Mesenteric fat pad (tissue), 1 donor: ENCODE data around the gene SH2D3C. TPM values are rescaled to one million over a fixed set of nuclear protein-coding genes. Genes with fewer than 3 reads are reported as not detected.

Source experiments
- DNase-seq: peaks from one replicate; pipeline ENCODE4 v3.0.0-alpha.2; 2020; ENCODE audit warnings: low spot score
- microRNA-seq: library from miRNA; unstranded; fragments of <30 nt; microRNA quantifications from one replicate; pipeline ENCODE4 v1.2.0, GENCODE V29; 2020; ENCODE audit warnings: borderline number of aligned reads
- total RNA-seq: library from RNA; stranded (reverse); fragmentation: NEBNext Ultra II Directional; extraction: Animal tissue kit (Norgen Biotek cat#: 25700); gene quantifications from one replicate; pipeline ENCODE4 v1.2.1, GENCODE V29; 2021
- donor health status: DM: yes; HTN: yes; CAD: no.

Gene SH2D3C
- total RNA-seq, 1 donor from 2014 or later: 28.1 TPM

- no peak for DNase-seq
These were observed 77.7 kb downstream of the SH2D3C start for GRCh38 chr9:127700594-127701255.

- no peak for DNase-seq
These were observed 78.3 kb downstream of the SH2D3C start for GRCh38 chr9:127700140-127700539.

- DNase-seq: peak; percentile 96
These were observed 79.3 kb downstream of the SH2D3C start for GRCh38 chr9:127698985-127699670.

GRCh38 chr9:127698386-127698785 lies 80.1 kb downstream of the SH2D3C start:
- no peak for DNase-seq

- no peak for DNase-seq
These were observed 80.9 kb downstream of the SH2D3C start for GRCh38 chr9:127697575-127697974.

- no peak for DNase-seq
These were observed 83.4 kb downstream of the SH2D3C start for GRCh38 chr9:127694890-127695720.

GRCh38 chr9:127693697-127694096 lies 84.8 kb downstream of the SH2D3C start:
- DNase-seq: no peak

- no peak for DNase-seq
These were observed 85.3 kb downstream of the SH2D3C start for GRCh38 chr9:127693143-127693542.

GRCh38 chr9:127692071-127692470 lies 86.4 kb downstream of the SH2D3C start:
- no peak for DNase-seq

GRCh38 chr9:127690735-127691134 lies 87.7 kb downstream of the SH2D3C start:
- no peak for DNase-seq

GRCh38 chr9:127689329-127690000 lies 89.0 kb downstream of the SH2D3C start:
- no peak for DNase-seq

Small RNA genes lying within 50 kb of the gene (microRNA-seq; reads per million reads assigned to microRNA genes)
- gene MIR2861: 2.2 reads per million
- not detected for gene MIR3960

Other genes with a start within 250 kb of the SH2D3C start
- 77.0 TPM for gene STXBP1, start 166.4 kb downstream of the SH2D3C start, total RNA-seq
- 0.19 TPM for gene CFAP157, start 71.7 kb downstream of the SH2D3C start, total RNA-seq
- 21.3 TPM for gene PTRH1, start 63.0 kb downstream of the SH2D3C start, total RNA-seq
- gene TTC16, start 62.6 kb downstream of the SH2D3C start, total RNA-seq: not detected
- 8.6 TPM for gene TOR2A, start 43.4 kb downstream of the SH2D3C start, total RNA-seq
- 105 TPM for gene CDK9, start 7.4 kb upstream of the SH2D3C start, total RNA-seq
- gene FPGS, start 24.2 kb upstream of the SH2D3C start, total RNA-seq: 108 TPM
- 243 TPM for gene ENG, start 76.0 kb upstream of the SH2D3C start, total RNA-seq
- gene AK1, start 99.0 kb upstream of the SH2D3C start, total RNA-seq: 68.3 TPM
- 109 TPM for gene ST6GALNAC6, start 120.9 kb upstream of the SH2D3C start, total RNA-seq
- 40.0 TPM for gene ST6GALNAC4, start 138.4 kb upstream of the SH2D3C start, total RNA-seq
- gene PIP5KL1, start 152.1 kb upstream of the SH2D3C start, total RNA-seq: 2.2 TPM
- gene DPM2, start 159.2 kb upstream of the SH2D3C start, total RNA-seq: 20.9 TPM
- gene EEIG1, start 202.3 kb upstream of the SH2D3C start, total RNA-seq: 12.8 TPM